IMR-90 (cell line): ENCODE results near the gene SYNE2. TPM values are rescaled to one million over a fixed set of nuclear protein-coding genes. Genes with fewer than 3 reads are reported as not detected.

Experiments used
- ATAC-seq: fragments of 200-7000 bp; cut with Tn5 transposase; 2 replicates; pipeline ENCODE4 v1.9.1; 2020; ENCODE audit warnings: low read depth, mild to moderate bottlenecking, moderate library complexity
- BruUV-seq: library from RNA; stranded (reverse); fragments of 400-500 nt; replicated peaks from 2 replicates; lab custom pipeline; 2021; lab: Mats Ljungman, UMichigan
- CTCF ChIA-PET: fragments of 300-600 bp; formaldehyde crosslinking; extraction: SDS; loops from one replicate; lab custom pipeline; 2021; ENCODE audit warnings: antibody characterized with exemption; lab: Yijun Ruan, JAX
- POLR2A ChIA-PET: fragments of 300-600 bp; sonication (Branson Sonifier 250); formaldehyde crosslinking; loops from one replicate; lab custom pipeline; 2022; ENCODE audit warnings: antibody characterized with exemption; ENCODE audit not compliant: unreplicated experiment; lab: Charles Lee
- DNase-seq: peaks from one replicate; pipeline ENCODE4 v3.0.0; 2013
- H2AFZ ChIP-seq: replicated peaks from 2 replicates; pipeline ENCODE3; 2013; ENCODE audit warnings: low read length, mild to moderate bottlenecking; ENCODE audit not compliant: poor library complexity
- H2AK5ac ChIP-seq: 2 replicates; pipeline ENCODE4 v1.6.1; 2013; ENCODE audit warnings: low read depth, low read length, inconsistent platforms
- H2AK9ac ChIP-seq: replicated peaks from 2 replicates; pipeline ENCODE3; 2013; ENCODE audit warnings: mild to moderate bottlenecking, low read depth, low read length, moderate library complexity; ENCODE audit not compliant: poor library complexity
- H2BK120ac ChIP-seq: 2 replicates; pipeline ENCODE4 v1.6.1; 2013; ENCODE audit warnings: low read depth, low read length, inconsistent platforms
- H2BK15ac ChIP-seq: 3 replicates; pipeline ENCODE4 v1.6.1; 2013; ENCODE audit warnings: low read depth, low read length, inconsistent platforms
- H2BK20ac ChIP-seq: 2 replicates; pipeline ENCODE4 v1.6.1; 2013; ENCODE audit warnings: low read depth, mild to moderate bottlenecking, inconsistent platforms, low read length, moderate library complexity
- H2BK5ac ChIP-seq: 2 replicates; pipeline ENCODE4 v1.6.1; 2013; ENCODE audit warnings: mild to moderate bottlenecking, low read depth, low read length, inconsistent platforms; ENCODE audit not compliant: poor library complexity, severe bottlenecking
- H3K14ac ChIP-seq: replicated peaks from 2 replicates; pipeline ENCODE4 v1.6.1; 2013; ENCODE audit warnings: low read depth, low read length, inconsistent platforms
- H3K18ac ChIP-seq: 2 replicates; pipeline ENCODE4 v1.6.1; 2013; ENCODE audit warnings: low read depth, low read length, control low read depth
- H3K23ac ChIP-seq: 2 replicates; pipeline ENCODE4 v1.6.1; 2013; ENCODE audit warnings: low read depth, low read length, inconsistent platforms
- H3K27ac ChIP-seq: 2 replicates; pipeline ENCODE4 v1.5.1; 2013; ENCODE audit warnings: mild to moderate bottlenecking, control low read depth, low read length; ENCODE audit not compliant: insufficient read depth
- H3K27me3 ChIP-seq: 2 replicates; pipeline ENCODE4 v1.6.1; 2013; ENCODE audit warnings: low read length; ENCODE audit not compliant: control insufficient read depth, insufficient read depth
- H3K36me3 ChIP-seq: 2 replicates; pipeline ENCODE4 v1.6.1; 2013; ENCODE audit warnings: low read length, mixed read lengths; ENCODE audit not compliant: control insufficient read depth, insufficient read depth
- H3K4ac ChIP-seq: 2 replicates; pipeline ENCODE4 v1.6.1; 2013; ENCODE audit warnings: low read depth, low read length, inconsistent platforms
- H3K4me1 ChIP-seq: 2 replicates; pipeline ENCODE4 v1.6.1; 2013; ENCODE audit warnings: low read length, mixed read lengths; ENCODE audit not compliant: control insufficient read depth, insufficient read depth
- H3K4me2 ChIP-seq: 2 replicates; pipeline ENCODE4 v1.6.1; 2013; ENCODE audit warnings: low read depth, mild to moderate bottlenecking, control low read depth, low read length, moderate library complexity
- H3K4me3 ChIP-seq: 2 replicates; pipeline ENCODE4 v1.5.1; 2013; ENCODE audit warnings: low read depth, mild to moderate bottlenecking, control low read depth, low read length, moderate library complexity; ENCODE audit not compliant: insufficient read depth
- H3K56ac ChIP-seq: 2 replicates; pipeline ENCODE4 v1.6.1; 2013; ENCODE audit warnings: low read length, inconsistent platforms; ENCODE audit not compliant: insufficient read depth; ENCODE audit errors: extremely low read depth
- H3K79me1 ChIP-seq, 2 experiments: 2 replicates each; pipeline ENCODE4 v1.6.1; 2013; ENCODE audit warnings: low read length in 2 of 2, inconsistent platforms in 1 of 2, low read depth in 1 of 2
- H3K9ac ChIP-seq: 2 replicates; pipeline ENCODE4 v1.6.1; 2013; ENCODE audit warnings: low read depth, low read length, control low read depth
- H3K9me1 ChIP-seq: 2 replicates; pipeline ENCODE4 v1.6.1; 2013; ENCODE audit warnings: low read length, inconsistent platforms; ENCODE audit not compliant: insufficient read depth
- H3K9me3 ChIP-seq: 2 replicates; pipeline ENCODE4 v1.6.1; 2013; ENCODE audit warnings: low read length; ENCODE audit not compliant: control insufficient read depth, insufficient read depth
- H4K20me1 ChIP-seq: 2 replicates; pipeline ENCODE4 v1.6.1; 2013; ENCODE audit warnings: low read length, inconsistent platforms; ENCODE audit not compliant: insufficient read depth
- H4K5ac ChIP-seq: 2 replicates; pipeline ENCODE4 v1.6.1; 2013; ENCODE audit warnings: mild to moderate bottlenecking, low read depth, low read length, control low read depth
- H4K8ac ChIP-seq, 2 experiments: 2 replicates each; pipeline ENCODE4 v1.6.1; 2013; ENCODE audit warnings: low read depth in 2 of 2, low read length in 2 of 2, control low read depth in 1 of 2, inconsistent platforms in 1 of 2
- H4K91ac ChIP-seq: 2 replicates; pipeline ENCODE4 v1.6.1; 2013; ENCODE audit warnings: low read depth, low read length, inconsistent platforms; ENCODE audit not compliant: insufficient read depth
- BHLHE40 ChIP-seq: fragments of 150-350 bp; IDR thresholded peaks from 2 replicates; pipeline ENCODE4 v1.6.1; 2016; ENCODE audit warnings: mild to moderate bottlenecking, low read depth, low read length
- CEBPB ChIP-seq: IDR thresholded peaks from 2 replicates; pipeline ENCODE4 v1.6.1; 2012; ENCODE audit warnings: low read depth, low read length, improper control_type of control experiment
- CHD1 ChIP-seq: IDR thresholded peaks from 2 replicates; pipeline ENCODE4 v1.6.1; 2012; ENCODE audit warnings: low read depth, low read length, improper control_type of control experiment
- FOS ChIP-seq: fragments of 150-350 bp; IDR thresholded peaks from 2 replicates; pipeline ENCODE4 v1.6.1; 2016; ENCODE audit warnings: low read depth, low read length
- MAFK ChIP-seq: IDR thresholded peaks from 2 replicates; pipeline ENCODE4 v1.6.1; 2012; ENCODE audit warnings: low read depth, low read length, improper control_type of control experiment
- MAZ ChIP-seq: IDR thresholded peaks from 2 replicates; pipeline ENCODE4 v1.6.1; 2012; ENCODE audit warnings: low read depth, mild to moderate bottlenecking, low read length, improper control_type of control experiment, moderate library complexity, borderline replicate concordance
- NFE2L2 ChIP-seq: fragments of 150-350 bp; IDR thresholded peaks from 2 replicates; pipeline ENCODE4 v1.6.1; 2016; ENCODE audit warnings: low read depth, mild to moderate bottlenecking, low read length
- POLR2A ChIP-seq: IDR thresholded peaks from 2 replicates; pipeline ENCODE4 v1.6.1; 2012; ENCODE audit warnings: mild to moderate bottlenecking, low read depth, low read length
- RAD21 ChIP-seq: IDR thresholded peaks from 2 replicates; pipeline ENCODE4 v1.6.1; 2012; ENCODE audit warnings: low read length, improper control_type of control experiment
- RCOR1 ChIP-seq: IDR thresholded peaks from 2 replicates; pipeline ENCODE4 v1.6.1; 2012; ENCODE audit warnings: mild to moderate bottlenecking, low read length, improper control_type of control experiment; ENCODE audit not compliant: insufficient replicate concordance
- dilution Hi-C: fragments of 300-500 bp; cut with HindIII; formaldehyde crosslinking; loops from one replicate; pipeline ENCODE4 v1.14.3; 2018; ENCODE audit warnings: low sequenced_read_pairs; ENCODE audit not compliant: unreplicated experiment
- in situ Hi-C: fragments of 300-500 bp; cut with MboI; formaldehyde crosslinking; loops from 3 replicates; pipeline ENCODE4 v1.14.3; 2019; ENCODE audit warnings: low sequenced_read_pairs, inconsistent platforms, mixed read lengths
- intact Hi-C: fragments of 100-400 bp; cut with micrococcal nuclease; formaldehyde crosslinking; loops from 2 replicates; pipeline ENCODE4 v1.10.0; 2022
- polyA plus RNA-seq, 3 experiments: library from polyadenylated mRNA; depleted of rRNA; stranded (reverse); fragments of >200 nt; gene quantifications; 2 replicates each; pipeline ENCODE4 v1.2.3, GENCODE V29; 2012; ENCODE audit warnings: low replicate concordance in 1 of 3
- total RNA-seq: library from RNA; depleted of rRNA; stranded (reverse); fragments of >200 nt; gene quantifications from 2 replicates; pipeline ENCODE4 v1.2.3, GENCODE V29; 2012
- TF ChIP-seq, protein P1 (sequence below): conservative IDR thresholded peaks from 2 replicates; pipeline ENCODE4 v1.5.1; 2012; ENCODE audit warnings: mild to moderate bottlenecking, low read depth, low read length, improper control_type of control experiment
- TF ChIP-seq, protein P2 (sequence below): fragments of 150-350 bp; IDR thresholded peaks from 2 replicates; pipeline ENCODE4 v1.6.1; 2016; ENCODE audit warnings: low read depth, mild to moderate bottlenecking, low read length, moderate library complexity, borderline replicate concordance
- TF ChIP-seq, protein P3 (sequence below): fragments of 150-350 bp; IDR thresholded peaks from 2 replicates; pipeline ENCODE4 v1.6.1; 2017; ENCODE audit warnings: mild to moderate bottlenecking, antibody characterized with exemption, low read length, low read depth

SYNE2 gene
- total and polyA plus RNA-seq, 2 of the 4 experiments (the other 2 are of a cell fraction) = 5.2 to 28.9 TPM

DNA sequence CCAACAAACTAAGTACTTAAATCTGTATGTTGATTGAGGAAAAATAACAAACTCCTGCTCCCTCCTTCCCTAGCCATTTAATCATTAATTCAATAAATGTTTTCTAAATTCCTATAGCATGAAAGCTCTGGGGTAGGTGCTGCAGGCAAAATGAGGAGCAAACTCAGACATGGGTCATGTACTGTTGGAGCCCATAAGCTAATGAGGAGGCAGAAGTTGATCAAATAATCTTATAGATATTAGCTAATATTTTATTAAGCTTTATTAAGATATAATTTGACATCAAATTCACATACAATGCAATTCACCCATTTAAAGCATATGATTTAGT lies 70.6 kb downstream of the SYNE2 start:
- Histone ChIP-seq H3K4me3 (no peak overlapping the region), H4K5ac (no peak overlapping the region), H3K9me1 (peaks cover 2% of the 10 kb centered on the region; the same call in 1 of the 2 replicates), H4K20me1 (no peaks in the 10 kb centered on the region), H3K4ac (no peak overlapping the region), H3K56ac (no peak overlapping the region), H3K27ac (no peak overlapping the region), H3K4me1 (peaks cover 2% of the 10 kb centered on the region; the same call in 1 of the 2 replicates), H2AFZ (no peak overlapping the region), H3K27me3 (no peaks in the 10 kb centered on the region), H3K9ac (no peak overlapping the region), H2AK9ac (no peak overlapping the region), H3K4me2 (no peak overlapping the region), H3K36me3 (no peaks in the 10 kb centered on the region), H2AK5ac (no peak overlapping the region), H2BK5ac (no peak overlapping the region), H4K91ac (no peak overlapping the region), H2BK20ac (no peak overlapping the region), H4K8ac (no peak overlapping the region), H2BK120ac (no peak overlapping the region), H2BK15ac (no peak overlapping the region), H3K79me1 (no peaks in the 10 kb centered on the region), H3K9me3 (no peaks in the 10 kb centered on the region), H3K14ac (no peak overlapping the region), H3K18ac (no peak overlapping the region), H3K23ac (no peak overlapping the region)
- ChIA-PET POLR2A (no interaction called here), CTCF (no interaction called here)
- no TSS peak for BruUV-seq
- dilution Hi-C loops (no loop called here), intact Hi-C loops (no loop called here), in situ Hi-C loops (no loop called here)
- DNase-seq (no peak), ATAC-seq (no peak)
- TF ChIP-seq MAZ (no peak), FOS (no peak), NFE2L2 (no peak), MAFK (no peak), RAD21 (no peak), BHLHE40 (no peak), POLR2A (no peak), CHD1 (no peak), RCOR1 (no peak), CEBPB (no peak)
- TF ChIP-seq, protein P1, sequence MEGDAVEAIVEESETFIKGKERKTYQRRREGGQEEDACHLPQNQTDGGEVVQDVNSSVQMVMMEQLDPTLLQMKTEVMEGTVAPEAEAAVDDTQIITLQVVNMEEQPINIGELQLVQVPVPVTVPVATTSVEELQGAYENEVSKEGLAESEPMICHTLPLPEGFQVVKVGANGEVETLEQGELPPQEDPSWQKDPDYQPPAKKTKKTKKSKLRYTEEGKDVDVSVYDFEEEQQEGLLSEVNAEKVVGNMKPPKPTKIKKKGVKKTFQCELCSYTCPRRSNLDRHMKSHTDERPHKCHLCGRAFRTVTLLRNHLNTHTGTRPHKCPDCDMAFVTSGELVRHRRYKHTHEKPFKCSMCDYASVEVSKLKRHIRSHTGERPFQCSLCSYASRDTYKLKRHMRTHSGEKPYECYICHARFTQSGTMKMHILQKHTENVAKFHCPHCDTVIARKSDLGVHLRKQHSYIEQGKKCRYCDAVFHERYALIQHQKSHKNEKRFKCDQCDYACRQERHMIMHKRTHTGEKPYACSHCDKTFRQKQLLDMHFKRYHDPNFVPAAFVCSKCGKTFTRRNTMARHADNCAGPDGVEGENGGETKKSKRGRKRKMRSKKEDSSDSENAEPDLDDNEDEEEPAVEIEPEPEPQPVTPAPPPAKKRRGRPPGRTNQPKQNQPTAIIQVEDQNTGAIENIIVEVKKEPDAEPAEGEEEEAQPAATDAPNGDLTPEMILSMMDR = no peak
- TF ChIP-seq, protein P2, sequence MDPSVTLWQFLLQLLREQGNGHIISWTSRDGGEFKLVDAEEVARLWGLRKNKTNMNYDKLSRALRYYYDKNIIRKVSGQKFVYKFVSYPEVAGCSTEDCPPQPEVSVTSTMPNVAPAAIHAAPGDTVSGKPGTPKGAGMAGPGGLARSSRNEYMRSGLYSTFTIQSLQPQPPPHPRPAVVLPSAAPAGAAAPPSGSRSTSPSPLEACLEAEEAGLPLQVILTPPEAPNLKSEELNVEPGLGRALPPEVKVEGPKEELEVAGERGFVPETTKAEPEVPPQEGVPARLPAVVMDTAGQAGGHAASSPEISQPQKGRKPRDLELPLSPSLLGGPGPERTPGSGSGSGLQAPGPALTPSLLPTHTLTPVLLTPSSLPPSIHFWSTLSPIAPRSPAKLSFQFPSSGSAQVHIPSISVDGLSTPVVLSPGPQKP = no peak
- TF ChIP-seq, protein P3, sequence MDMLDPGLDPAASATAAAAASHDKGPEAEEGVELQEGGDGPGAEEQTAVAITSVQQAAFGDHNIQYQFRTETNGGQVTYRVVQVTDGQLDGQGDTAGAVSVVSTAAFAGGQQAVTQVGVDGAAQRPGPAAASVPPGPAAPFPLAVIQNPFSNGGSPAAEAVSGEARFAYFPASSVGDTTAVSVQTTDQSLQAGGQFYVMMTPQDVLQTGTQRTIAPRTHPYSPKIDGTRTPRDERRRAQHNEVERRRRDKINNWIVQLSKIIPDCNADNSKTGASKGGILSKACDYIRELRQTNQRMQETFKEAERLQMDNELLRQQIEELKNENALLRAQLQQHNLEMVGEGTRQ = no peak
